CD4-positive, alpha-beta T cell treated with Interleukin-17A for 1 hour (primary cell): ENCODE measurements around the gene CXorf49B.
"Not testable (repeated sequence)": the region's sequence is repeated elsewhere in the genome, so short reads cannot be mapped to it uniquely, and the experiment has no call there.

Experiments used
- DNase-seq: peaks from one replicate; pipeline ENCODE4 v3.0.0-alpha.2; 2020

Gene CXorf49B

DNA sequence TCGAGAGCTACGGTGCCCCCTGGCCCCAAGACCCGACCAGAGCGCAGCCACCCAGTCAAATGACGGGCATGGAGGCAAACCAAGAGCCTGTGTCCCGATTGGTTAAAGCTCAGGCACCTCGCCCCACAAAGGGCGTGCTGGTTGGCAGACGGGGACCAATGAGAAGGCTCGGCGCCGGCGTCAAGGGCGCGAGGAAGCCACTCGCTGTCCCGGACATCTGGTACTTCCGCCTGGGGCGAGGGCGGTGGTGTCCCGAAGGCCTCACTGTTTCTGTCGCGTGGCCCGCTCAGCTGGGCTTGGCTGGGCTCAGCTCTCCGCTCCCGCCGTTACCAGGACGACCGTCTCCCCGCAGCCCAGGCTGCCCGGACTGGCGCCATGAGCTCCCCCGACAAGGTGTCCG is at the start of gene CXorf49B:
TSS of gene CXorf49B (plus strand) at position 301 of the 400 bp plus-strand sequence. CDS start at position 376, 75 bp downstream.
- not testable (repeated sequence) for DNase-seq

DNA sequence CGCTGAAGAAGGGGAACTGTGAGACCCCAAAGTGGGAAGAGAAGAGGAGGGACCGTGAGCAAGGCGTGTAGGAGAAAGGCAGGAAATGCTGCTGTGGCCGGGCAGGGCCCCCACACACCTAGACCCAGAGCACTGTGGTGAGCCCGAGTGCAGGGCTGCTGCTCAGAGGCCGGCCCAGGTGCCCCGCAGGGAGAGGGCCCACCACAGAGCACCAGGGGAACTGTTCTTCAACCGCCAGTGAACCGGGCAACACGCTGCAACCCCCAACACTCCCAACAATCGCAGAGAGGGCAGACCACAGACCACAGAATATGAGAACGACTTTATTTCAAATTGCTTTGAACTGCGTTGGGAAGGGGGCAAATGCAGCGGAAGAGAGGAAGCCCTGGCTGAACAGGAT is 49.1 kb upstream of the CXorf49B start:
- DNase-seq = not testable (repeated sequence)

DNA sequence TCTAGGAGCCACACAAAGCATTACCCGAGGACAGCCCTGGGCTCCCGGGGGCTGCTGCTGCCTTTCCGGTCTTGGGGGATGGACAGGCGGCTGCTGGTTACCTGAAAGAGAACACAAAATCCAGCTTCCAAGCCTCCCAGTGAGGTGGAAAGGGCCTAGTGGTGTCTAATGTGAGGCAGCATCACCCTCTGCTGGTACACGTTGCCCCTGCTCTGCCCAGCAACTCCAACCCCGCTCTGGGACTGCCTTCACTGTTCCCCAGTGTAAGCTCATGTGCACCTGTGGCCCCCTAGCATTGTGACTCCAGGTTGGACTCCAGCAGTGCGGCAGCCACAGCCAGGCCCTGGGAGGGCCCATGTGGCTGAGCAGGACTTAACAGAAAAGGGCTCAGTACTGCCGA is 47.6 kb upstream of the CXorf49B start:
- DNase-seq = not testable (repeated sequence)

DNA sequence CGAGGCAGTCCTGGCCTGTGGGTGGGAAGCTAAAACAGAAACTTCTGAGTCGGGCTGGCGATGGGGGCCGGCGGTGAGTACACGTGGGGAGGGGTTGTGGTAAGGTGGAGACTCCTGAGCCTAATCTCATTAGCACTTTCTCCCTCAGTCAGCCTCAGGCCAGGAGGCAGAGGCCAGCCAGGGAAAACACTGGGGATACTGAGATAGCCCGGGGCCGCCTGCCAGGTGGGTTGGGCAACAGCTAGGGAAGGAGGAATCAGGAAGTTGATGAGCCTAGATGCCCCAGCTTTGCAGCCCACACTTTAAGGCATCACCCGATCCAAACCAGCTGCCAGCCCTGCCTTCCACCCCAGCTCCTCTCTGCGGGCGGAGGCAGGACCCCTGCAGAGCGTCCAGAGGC is 46.8 kb upstream of the CXorf49B start:
- DNase-seq = not testable (repeated sequence)

DNA sequence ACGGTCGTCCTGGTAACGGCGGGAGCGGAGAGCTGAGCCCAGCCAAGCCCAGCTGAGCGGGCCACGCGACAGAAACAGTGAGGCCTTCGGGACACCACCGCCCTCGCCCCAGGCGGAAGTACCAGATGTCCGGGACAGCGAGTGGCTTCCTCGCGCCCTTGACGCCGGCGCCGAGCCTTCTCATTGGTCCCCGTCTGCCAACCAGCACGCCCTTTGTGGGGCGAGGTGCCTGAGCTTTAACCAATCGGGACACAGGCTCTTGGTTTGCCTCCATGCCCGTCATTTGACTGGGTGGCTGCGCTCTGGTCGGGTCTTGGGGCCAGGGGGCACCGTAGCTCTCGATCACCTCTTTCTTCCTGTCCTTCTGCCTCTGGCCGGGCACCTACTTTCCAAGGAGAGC is 45.0 kb upstream of the CXorf49B start, which contains the start of gene CXorf49:
TSS of gene CXorf49 (minus strand) at position 101 of the 400 bp plus-strand sequence. CDS start 134 bp downstream, outside the sequence.
- not testable (repeated sequence) for DNase-seq

DNA sequence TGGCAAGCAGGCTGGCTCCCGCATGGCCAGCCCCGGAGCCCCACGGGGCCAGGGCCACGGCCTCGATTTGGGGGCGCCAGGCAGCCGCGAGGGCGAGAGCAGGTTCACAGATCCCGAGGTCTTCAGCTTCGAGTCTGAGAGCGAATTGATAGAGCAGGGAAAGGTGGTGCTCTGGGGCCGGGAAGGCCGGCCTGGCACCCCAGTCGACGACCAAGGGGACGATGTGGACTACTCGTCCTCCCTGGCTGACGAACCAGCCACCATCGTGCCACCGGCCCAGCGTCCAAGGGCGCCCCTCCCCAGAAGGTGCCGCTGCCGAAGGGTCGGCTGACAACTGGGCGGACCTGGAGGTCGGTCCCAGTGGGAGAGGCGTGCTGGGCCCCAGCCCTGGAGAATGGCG is 44.0 kb upstream of the CXorf49B start:
- DNase-seq = not testable (repeated sequence)

DNA sequence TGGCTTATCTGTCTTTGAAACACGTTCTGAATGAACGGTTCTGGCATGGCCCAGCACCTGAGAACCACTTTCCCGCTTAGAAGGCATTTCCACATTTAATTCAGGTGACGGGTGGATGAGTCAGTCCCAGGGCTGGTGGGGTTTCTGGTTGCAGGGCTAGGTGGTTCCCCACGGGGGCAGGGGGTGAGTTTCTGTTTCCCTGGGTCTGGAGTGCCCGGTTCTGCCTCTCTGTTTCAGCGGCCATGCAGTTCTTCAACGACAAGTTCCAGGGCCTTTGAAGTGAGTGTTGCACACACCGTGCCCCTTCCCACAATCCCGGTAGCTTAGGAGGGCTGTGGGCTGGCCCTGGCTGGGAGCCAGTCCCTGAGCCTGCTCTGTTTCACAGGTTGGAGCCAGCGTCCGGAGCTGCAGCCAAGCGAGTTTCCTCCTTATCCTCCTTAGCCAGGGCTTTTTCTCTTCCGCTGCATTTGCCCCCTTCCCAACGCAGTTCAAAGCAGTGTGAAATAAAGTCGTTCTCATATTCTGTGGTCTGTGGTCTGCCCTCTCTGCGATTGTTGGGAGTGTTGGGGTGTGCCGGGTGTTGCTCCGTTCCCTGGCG is 42.8 kb upstream of the CXorf49B start:
- DNase-seq = not testable (repeated sequence)

DNA sequence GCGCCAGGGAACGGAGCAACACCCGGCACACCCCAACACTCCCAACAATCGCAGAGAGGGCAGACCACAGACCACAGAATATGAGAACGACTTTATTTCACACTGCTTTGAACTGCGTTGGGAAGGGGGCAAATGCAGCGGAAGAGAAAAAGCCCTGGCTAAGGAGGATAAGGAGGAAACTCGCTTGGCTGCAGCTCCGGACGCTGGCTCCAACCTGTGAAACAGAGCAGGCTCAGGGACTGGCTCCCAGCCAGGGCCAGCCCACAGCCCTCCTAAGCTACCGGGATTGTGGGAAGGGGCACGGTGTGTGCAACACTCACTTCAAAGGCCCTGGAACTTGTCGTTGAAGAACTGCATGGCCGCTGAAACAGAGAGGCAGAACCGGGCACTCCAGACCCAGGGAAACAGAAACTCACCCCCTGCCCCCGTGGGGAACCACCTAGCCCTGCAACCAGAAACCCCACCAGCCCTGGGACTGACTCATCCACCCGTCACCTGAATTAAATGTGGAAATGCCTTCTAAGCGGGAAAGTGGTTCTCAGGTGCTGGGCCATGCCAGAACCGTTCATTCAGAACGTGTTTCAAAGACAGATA is 2.4 kb upstream of the CXorf49B start:
- DNase-seq = not testable (repeated sequence)

DNA sequence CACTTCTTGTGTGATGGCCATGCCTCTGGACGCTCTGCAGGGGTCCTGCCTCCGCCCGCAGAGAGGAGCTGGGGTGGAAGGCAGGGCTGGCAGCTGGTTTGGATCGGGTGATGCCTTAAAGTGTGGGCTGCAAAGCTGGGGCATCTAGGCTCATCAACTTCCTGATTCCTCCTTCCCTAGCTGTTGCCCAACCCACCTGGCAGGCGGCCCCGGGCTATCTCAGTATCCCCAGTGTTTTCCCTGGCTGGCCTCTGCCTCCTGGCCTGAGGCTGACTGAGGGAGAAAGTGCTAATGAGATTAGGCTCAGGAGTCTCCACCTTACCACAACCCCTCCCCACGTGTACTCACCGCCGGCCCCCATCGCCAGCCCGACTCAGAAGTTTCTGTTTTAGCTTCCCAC is 1.7 kb downstream of the CXorf49B start:
- not testable (repeated sequence) for DNase-seq

DNA sequence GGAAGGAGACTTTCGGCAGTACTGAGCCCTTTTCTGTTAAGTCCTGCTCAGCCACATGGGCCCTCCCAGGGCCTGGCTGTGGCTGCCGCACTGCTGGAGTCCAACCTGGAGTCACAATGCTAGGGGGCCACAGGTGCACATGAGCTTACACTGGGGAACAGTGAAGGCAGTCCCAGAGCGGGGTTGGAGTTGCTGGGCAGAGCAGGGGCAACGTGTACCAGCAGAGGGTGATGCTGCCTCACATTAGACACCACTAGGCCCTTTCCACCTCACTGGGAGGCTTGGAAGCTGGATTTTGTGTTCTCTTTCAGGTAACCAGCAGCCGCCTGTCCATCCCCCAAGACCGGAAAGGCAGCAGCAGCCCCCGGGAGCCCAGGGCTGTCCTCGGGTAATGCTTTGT is 2.5 kb downstream of the CXorf49B start:
- DNase-seq = not testable (repeated sequence)

DNA sequence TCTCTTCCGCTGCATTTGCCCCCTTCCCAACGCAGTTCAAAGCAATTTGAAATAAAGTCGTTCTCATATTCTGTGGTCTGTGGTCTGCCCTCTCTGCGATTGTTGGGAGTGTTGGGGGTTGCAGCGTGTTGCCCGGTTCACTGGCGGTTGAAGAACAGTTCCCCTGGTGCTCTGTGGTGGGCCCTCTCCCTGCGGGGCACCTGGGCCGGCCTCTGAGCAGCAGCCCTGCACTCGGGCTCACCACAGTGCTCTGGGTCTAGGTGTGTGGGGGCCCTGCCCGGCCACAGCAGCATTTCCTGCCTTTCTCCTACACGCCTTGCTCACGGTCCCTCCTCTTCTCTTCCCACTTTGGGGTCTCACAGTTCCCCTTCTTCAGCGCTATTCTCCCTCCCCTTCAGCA is 4.0 kb downstream of the CXorf49B start:
- DNase-seq = not testable (repeated sequence)

DNA sequence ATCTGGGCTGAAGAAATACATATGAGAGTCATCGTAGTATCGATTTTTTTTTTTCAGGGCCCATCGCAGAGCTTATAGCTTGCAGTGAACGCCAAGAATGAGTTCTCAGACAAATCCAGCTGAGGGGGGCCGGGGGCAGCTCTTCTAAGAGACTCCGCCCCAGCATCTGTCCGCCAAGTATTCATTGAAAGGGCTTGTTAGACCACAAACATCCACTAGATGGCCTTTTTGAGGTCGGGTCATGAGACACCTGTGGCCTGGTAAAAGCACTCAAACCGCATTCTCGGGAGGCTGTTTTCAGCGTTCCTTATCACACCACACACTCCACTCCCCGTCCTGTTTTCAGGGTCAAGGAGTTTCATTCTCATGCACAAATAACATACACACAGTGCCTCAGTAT is 15.2 kb downstream of the CXorf49B start:
- not testable (repeated sequence) for DNase-seq

DNA sequence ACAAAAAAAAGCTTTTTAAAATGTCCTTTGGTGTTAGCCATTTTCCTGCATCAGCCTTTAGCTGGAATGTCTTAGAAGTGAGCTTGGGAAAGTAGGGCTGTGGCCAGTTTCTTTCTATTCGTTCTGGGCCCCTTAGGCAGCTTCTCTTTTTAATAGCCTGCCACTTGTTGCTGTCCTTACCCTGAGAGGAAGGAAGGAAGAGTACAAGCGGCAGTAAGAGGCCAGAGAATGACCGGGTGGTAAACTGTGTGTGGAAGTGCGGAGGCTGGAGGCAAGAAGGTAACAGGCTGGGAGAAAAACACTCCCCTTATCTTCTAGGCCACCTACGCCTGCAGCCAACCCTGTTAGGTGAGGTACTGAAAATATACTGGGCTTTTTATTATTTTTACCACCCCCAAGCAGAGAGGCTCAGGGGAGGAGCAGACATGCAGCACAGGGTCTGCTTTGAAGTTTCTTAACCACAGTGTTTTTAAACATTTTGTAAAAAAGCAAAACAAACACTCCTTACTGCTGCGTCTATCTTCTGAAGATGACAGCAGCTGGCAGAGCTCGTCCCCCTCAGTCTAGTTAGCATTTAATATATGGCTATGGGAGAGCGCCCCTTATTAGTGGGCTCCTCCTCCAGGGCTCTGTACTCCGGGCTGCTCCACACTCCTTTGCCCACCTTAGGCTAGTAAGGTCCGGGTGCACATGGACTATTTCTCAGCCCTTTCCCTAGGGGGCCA is 19.2 kb downstream of the CXorf49B start:
- not testable (repeated sequence) for DNase-seq

DNA sequence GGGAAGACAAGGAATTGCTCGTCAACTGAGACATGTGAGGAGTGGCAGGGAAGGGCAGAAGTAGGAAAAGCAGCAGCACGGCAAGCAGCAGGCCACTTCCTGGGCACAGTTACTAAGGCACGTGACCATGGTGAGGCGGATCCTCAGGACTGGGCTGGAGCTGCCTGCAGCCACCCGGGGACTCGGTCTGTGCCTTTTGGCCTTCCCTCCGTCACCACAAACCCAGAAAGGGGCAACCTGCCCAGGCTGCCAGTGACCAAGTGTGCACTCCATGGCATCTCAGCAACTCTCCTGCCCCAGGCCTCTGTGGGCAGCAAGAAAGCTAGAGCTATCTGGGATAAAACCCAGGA is 19.8 kb downstream of the CXorf49B start:
- DNase-seq = not testable (repeated sequence)

DNA sequence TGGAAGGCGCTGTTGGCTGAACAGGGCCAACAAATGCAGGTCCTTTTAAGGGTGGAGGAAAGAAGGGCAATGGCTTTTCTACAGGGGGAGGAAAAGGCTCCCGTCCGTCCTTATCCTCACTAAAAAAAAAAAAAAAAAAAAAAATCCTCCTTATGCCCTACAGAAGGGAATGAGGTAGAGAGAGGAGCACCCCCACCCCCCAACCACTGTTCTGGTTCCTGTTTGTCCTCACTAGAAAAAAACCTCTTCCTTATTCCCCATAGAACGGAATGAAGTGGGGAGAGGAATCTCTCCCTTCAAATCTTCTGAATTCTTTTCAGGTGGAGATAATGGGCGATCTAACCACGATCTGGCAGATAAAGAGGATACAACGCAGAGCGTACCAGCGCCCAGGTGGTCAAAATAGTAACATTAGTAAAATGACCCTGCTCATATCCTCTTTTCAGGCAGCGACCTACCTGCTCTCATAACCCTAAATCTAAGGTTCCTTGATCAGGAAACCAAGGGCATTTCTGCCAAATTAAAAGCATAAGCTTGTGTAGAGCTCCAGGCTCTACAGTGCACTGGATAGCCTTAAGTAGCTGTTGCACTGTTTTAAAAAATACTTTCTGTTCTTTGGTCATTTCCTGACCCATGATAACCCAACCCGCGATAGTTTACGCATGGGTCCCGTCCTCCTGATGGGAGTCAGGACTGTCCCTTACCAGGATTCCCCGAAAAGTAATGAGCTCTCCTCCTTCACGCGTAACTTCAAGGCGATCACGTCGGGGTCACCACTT is 20.6 kb downstream of the CXorf49B start:
- DNase-seq = not testable (repeated sequence)

DNA sequence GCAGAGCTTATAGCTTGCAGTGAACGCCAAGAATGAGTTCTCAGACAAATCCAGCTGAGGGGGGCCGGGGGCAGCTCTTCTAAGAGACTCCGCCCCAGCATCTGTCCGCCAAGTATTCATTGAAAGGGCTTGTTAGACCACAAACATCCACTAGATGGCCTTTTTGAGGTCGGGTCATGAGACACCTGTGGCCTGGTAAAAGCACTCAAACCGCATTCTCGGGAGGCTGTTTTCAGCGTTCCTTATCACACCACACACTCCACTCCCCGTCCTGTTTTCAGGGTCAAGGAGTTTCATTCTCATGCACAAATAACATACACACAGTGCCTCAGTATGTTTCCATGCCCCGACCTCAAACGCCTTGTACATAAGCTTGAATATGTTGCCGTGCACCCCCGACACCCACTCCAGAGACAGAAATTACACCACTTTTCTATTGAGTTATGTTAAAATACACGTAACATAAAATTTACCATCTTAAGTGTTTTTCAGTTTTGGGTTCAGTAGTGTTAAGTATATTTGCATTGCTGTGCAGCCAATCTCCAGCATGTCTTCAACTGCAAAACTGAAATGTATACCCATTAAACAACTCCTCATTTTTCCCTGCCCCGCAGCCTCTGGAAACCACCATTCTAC is 21.3 kb downstream of the CXorf49B start:
- DNase-seq = not testable (repeated sequence)

DNA sequence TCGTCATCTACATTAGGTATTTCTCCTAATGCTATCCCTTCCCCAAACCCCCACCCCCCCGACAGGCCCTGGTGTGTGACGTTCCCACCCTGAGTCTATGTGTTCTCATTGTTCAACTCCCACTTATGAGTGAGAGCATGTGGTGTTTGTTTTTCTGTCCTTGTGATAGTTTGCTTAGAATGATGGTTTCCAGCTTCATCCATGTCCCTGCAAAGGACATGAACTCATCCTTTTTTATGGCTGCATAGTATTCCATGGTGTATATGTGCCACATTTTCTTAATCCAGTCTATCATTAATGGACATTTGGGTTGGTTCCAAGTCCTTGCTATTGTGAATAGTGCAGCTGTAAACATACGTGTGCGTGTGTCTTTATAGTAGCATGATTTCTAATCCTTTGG is 43.3 kb downstream of the CXorf49B start:
- not testable (repeated sequence) for DNase-seq

DNA sequence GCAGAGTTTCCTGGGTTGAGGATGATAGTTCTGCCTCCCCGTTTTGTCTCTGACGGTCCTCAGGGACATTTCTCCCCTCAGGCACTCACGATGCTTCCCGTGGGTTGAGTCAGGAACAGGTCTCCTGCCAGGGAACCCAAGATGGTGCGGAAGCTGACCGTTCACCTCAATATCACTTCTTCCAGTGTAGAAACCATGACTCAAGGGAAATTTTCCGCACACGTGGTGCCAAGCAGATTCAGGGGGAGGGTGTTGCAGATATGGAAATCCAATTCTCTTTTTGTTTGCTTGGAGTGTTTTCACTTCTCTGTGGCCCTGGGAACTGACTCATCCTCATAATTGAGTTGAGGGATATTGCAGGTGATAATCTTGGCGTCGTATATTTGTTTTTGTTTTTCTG is 46.7 kb downstream of the CXorf49B start:
- no peak for DNase-seq

DNA sequence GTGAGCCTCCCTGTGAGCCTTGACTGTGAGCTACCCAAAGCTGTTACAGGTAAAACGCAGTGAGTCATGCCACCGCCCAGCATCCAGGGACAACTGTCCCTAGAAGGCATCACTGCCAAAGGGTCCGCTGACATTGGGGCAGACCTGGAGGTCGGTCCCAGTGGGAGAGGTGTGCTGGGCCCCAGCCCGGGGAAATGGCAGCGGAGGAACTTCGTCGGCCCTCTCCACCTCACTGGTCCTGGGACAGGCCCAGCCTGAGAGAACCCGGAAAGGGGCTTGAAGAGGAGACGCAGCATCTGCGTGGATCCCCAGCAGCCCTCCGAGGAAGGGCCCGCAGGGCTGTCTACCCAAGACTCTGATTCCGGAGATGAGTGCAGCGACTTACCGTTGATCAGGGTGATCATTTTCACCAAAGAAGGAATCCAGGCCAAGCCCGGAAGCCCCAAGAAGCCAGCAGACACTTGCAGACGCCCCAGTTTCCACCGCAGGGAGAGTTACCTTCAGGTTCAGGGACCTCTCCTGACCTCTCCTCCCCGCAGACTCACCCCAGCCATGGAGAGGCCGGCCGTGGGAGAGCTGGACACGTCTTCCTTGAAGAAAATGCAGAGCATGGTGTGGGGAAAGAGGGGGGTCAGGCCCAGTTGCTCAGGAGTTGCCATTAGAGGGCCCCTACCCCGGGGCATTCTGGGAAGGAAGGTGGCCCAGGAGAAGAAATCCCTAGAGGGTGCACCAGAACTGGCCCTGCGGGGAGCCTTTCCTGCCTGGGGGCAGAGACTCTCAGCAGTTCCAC is 51.2 kb downstream of the CXorf49B start:
- no peak for DNase-seq

DNA sequence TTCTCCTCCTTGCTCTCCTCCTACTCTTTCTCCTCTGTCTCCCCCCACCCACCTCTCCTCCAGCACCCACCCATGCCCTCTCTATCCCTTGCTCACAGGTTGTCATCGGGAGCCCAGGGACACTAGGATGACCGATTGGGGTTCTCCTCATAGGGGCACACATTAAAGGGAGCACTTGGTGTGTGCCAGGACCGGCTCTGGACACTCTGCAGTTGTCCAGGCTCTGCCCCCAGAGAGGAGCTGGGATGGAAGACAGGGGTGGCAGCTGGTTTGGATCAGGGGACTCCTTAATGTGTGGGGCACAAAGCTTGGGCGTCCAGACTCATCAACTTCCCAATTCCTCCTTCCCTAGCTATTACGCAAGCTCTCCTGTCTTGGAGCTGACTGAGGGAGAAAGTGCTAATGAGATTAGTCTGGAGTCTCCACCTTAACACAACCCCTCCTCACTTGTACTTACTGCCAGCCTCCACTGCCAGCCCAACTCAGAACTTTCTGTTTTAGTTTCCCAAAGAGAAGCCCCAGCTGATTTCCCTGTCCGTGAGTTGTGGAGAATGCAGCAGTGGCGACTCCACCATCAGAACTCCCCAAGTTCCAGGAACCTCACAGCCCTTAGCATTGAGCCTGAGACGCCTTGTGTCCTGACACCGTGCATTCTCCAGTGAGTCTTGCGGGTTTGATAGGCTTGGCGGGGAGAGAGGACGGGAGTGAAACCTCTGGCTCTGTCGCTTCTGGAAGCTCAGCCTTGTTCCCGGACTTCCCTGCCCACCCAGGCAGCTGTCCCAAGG is 52.2 kb downstream of the CXorf49B start:
- DNase-seq = no peak

DNA sequence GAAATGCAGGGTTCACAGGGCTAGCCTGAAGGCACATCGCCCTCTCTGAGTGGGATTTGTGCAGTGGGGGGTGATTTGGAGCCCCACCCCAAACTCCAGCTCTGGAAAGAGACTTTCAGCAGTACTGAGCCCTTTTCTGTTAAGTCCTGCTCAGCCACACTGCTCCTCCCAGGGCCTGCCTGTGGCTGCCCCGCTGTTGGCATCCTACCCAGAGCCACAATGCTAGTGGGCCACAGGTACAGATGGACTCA is 52.7 kb downstream of the CXorf49B start:
- DNase-seq = no peak
